ENCODE results near the gene SLC44A2. TPM values are rescaled to one million over a fixed set of nuclear protein-coding genes. Genes with fewer than 3 reads are reported as not detected.

The SLC44A2 gene
- total RNA-seq, 1 donor from 2014 or later = 83.0 TPM

DNA sequence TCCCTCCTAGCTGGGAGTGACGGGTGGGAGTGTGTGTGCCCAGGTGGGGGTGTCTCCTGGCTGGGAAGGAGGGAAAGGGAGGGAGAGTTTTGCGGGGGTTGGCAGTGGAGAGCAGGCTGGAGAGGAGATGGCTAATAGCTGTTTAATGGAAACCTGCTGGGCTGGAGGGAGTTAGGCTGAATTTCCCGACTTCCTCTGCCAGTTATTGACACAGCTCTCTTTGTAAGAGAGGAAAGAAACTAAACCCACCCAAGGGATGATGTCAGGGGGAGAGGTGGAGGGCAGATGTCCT lies 18.6 kb downstream of the SLC44A2 start:
- no peak overlapping the region for H3K27ac Mint-ChIP-seq
- no peak for DNase-seq (ENCODE audit: low spot score)
- H3K36me3 Mint-ChIP-seq (ENCODE audit: low read depth) = peaks cover 34% of the 10 kb centered on the region
- H3K4me3 Mint-ChIP-seq (ENCODE audit: low read depth) = no peak overlapping the region
- no peaks in the 10 kb centered on the region for H3K27me3 Mint-ChIP-seq (ENCODE audit: low read depth)
- intact Hi-C loops (cut with micrococcal nuclease) = loop anchor here (1.0 kb wide), 1 partner anchor 63 kb away; no protein-coding TSS in a partner anchor
- H3K9me3 Mint-ChIP-seq = no peaks in the 10 kb centered on the region
- peaks cover 14% of the 10 kb centered on the region for H3K4me1 Mint-ChIP-seq (ENCODE audit: low read depth)

DNA sequence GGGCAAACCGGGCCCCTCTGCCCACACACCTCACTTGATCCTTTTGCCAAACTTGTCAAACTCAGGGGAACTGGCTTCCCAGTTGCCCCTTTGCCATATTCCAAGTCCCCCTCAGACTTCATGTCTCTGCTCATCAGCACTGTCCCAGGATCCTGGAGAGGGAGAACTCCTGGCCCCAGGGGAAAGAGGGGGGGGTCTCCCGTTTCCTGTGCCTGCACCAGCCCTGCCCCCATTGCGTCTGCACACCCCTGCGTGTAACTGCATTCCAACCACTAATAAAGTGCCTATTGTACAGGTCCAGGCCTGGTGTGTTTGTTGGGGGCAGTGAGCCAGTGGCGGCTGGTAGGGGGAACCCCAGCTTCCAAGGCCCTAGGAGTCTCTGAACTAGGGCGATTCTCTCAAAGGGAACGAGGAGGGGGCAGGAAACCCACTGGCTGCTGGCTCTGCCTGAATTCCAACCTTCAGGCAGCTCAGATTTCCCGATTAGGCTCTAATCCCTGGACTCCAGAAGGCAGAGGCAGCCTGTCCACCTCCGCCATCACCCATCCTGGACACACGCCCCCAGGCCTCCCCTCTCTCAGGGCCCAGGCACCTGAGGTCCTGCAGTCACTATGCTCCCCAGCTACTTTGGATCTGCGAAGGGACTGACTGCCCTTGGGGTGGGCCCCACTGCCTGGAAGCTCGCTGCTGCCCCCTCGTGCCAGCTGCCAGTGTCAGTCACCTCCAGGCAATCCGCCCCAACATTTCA lies 19.1 kb downstream of the SLC44A2 start:
- intact Hi-C loops (cut with micrococcal nuclease) = loop anchor here (1.0 kb wide), 1 partner anchor 63 kb away; no protein-coding TSS in a partner anchor
- H3K4me3 Mint-ChIP-seq (ENCODE audit: low read depth) = no peak overlapping the region
- H3K36me3 Mint-ChIP-seq (ENCODE audit: low read depth) = peaks cover 29% of the 10 kb centered on the region
- no peaks in the 10 kb centered on the region for H3K9me3 Mint-ChIP-seq
- no peak overlapping the region for H3K27ac Mint-ChIP-seq
- peaks cover 14% of the 10 kb centered on the region for H3K4me1 Mint-ChIP-seq (ENCODE audit: low read depth)
- no peaks in the 10 kb centered on the region for H3K27me3 Mint-ChIP-seq (ENCODE audit: low read depth)
- peak; percentile 71 for DNase-seq (ENCODE audit: low spot score)

DNA sequence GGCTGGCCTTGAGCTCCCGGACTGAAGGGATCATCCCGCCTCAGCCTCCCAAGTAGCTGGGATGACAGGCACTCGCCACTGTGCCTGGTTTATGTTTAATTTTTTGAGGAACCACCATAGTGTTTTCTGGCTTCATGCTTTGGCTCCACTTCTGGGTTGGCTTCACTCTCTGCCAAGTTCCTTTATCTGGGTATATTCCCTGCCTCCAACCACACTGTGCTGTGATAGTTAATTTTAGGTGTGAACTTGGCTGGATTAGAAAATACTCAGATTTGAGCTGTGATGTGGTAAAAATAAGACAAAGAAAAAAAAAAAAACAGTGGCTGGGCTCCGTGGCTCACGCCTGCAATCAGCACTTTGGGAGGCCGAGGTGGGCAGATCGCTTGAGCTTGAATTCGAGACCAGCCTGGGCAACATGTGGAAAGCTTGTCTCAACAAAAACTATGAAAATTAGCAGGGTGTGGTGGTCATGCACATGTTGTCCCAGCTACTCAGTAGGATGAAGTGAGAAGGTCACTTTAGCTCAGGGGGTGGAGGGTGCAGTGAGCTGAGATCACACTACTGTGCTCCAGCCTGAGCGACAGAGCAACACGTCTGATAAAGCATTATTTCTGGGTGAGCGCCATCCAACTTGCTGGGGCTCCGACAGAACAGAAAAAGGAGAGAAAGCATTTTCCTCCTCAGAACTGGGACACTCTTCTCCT lies 21.3 kb downstream of the SLC44A2 start:
- peaks cover 19% of the 10 kb centered on the region for H3K36me3 Mint-ChIP-seq (ENCODE audit: low read depth)
- no peak overlapping the region for H3K4me3 Mint-ChIP-seq (ENCODE audit: low read depth)
- H3K27ac Mint-ChIP-seq = no peak overlapping the region
- no peaks in the 10 kb centered on the region for H3K9me3 Mint-ChIP-seq
- intact Hi-C loops (cut with micrococcal nuclease) = no loop called here
- DNase-seq (ENCODE audit: low spot score) = no peak
- H3K4me1 Mint-ChIP-seq (ENCODE audit: low read depth) = peaks cover 13% of the 10 kb centered on the region
- no peaks in the 10 kb centered on the region for H3K27me3 Mint-ChIP-seq (ENCODE audit: low read depth)

DNA sequence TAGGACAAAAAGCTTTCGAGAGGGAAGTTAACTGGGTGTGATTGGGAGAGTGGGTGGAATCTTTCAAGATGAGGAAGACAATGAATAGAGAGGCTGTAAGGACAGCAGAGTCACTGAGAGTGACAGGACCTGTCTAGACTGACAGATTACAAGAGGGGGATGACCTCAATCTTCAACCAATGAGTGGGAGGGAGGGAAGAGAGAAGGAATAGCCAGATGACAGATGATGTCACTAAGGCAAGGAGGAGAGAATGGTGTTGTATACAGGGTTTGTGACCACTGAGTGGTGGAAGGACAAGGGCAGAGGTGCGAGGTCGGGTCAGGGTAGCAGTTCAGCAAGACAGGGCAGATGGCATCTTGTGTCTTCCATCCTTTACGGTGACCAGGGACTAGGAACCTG lies 23.0 kb downstream of the SLC44A2 start:
- no peaks in the 10 kb centered on the region for H3K27me3 Mint-ChIP-seq (ENCODE audit: low read depth)
- intact Hi-C loops (cut with micrococcal nuclease) = no loop called here
- no peak overlapping the region for H3K4me3 Mint-ChIP-seq (ENCODE audit: low read depth)
- H3K4me1 Mint-ChIP-seq (ENCODE audit: low read depth) = peaks cover 15% of the 10 kb centered on the region
- no peak for DNase-seq (ENCODE audit: low spot score)
- no peak overlapping the region for H3K27ac Mint-ChIP-seq
- H3K36me3 Mint-ChIP-seq (ENCODE audit: low read depth) = peaks cover 16% of the 10 kb centered on the region
- no peaks in the 10 kb centered on the region for H3K9me3 Mint-ChIP-seq

DNA sequence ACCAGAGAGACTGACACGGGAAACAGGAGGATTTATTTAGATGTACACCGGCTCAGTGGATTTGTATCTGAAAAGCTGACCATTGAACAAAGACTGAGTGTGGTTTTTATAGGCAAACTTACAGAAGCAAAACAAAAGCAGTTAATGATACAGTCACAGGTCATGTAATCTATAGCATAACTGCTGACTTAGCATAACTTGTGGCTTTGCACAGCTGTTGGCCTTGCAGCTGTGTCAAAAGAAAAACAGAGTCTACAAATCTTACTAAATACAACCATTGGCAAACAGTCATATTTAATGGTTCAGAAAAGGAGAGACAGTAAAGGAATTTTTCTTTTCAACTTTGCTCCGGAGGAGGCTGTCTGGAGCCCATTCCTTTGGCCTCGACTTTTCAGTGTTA lies 26.5 kb downstream of the SLC44A2 start:
- Mint-ChIP-seq H3K27ac (peak overlapping the region; percentile 33), H3K9me3 (no peaks in the 10 kb centered on the region), H3K4me1 (ENCODE audit: low read depth) (peaks cover 26% of the 10 kb centered on the region), H3K36me3 (ENCODE audit: low read depth) (peaks cover 39% of the 10 kb centered on the region), H3K27me3 (ENCODE audit: low read depth) (no peaks in the 10 kb centered on the region), H3K4me3 (ENCODE audit: low read depth) (peak overlapping the region; percentile 58)
- no peak for DNase-seq (ENCODE audit: low spot score)
- intact Hi-C loops (cut with micrococcal nuclease) = loop anchor here (5.0 to 10.0 kb wide), 7 partner anchors 45 to 357 kb away; partner anchors contain the start of genes CDC37, KEAP1 and TMED1

DNA sequence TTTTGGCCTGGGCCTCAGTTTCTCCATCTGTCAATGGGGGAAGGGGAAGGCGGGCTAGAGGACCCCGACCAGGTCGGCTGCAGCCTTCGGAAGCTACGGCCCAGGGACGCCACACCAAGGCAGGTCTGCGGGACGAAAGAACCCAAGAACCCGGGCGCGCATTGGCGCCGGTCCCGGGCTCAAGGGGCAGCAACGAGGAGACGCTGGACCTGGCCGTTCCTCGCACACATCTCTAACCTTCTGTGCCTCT lies 28.1 kb downstream of the SLC44A2 start:
- no peaks in the 10 kb centered on the region for H3K9me3 Mint-ChIP-seq

DNA sequence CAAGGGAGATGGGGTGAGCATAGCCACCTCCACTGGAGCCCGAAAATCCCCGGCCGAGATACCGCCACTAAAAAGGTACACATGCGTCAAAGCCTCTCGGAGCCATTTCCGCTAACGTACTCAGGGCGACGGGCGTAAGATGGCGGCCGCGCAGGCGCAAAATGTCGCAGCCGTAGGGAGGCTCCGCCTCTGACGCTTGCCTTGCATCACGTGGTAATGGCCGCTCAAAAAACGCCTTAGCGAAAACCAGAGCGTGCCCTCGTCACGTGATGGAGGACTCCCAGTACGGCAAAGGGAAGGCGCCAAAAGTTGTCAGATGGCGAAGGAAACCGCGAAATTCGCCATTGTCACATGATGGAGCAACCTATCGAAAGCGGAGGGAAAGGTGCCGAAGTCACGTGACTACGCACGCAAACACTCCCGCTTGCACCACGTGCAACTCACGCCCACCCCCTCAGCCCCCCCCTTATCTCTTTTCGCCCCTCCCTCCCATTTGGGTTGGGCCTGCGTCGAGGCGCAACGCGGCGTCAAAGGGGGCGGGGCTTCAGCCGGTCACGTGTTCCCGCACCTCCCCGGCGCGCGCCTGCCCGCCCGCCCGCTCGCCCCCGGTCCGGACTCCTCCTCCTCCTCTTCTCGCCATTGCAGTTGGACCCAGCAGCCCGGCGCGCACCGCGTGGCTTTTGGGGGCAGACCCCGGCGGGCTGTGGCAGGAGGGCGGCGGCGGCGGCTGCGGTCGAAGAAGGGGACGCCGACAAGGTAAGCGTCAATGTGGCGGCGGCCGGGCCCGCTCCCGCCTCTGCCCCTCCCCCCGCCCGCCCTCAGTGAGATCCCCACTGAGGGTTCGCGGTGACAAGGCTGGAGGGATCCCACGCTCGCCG lies 28.6 kb downstream of the SLC44A2 start, which contains the start of gene ILF3:
ILF3 (plus strand) TSS at position 615 of the 878 bp plus-strand sequence. CDS start 16,260 bp downstream, outside the sequence.
- H3K4me1 Mint-ChIP-seq (ENCODE audit: low read depth) = peaks cover 24% of the 10 kb centered on the region
- intact Hi-C loops (cut with micrococcal nuclease) = loop anchor here (1.0 to 10.0 kb wide), 8 partner anchors 43 to 359 kb away; partner anchors contain the start of genes CDC37, KEAP1 and TMED1
- H3K4me3 Mint-ChIP-seq (ENCODE audit: low read depth) = peak within 1 kb of the TSS; percentile 95
- H3K36me3 Mint-ChIP-seq (ENCODE audit: low read depth) = peaks cover 53% of the 10 kb centered on the region
- H3K9me3 Mint-ChIP-seq = no peaks in the 10 kb centered on the region
- no peaks in the 10 kb centered on the region for H3K27me3 Mint-ChIP-seq (ENCODE audit: low read depth)
- H3K27ac Mint-ChIP-seq = peak within 1 kb of the TSS; percentile 98
- peak; percentile 100 for DNase-seq (ENCODE audit: low spot score)

More for the DNA sequence above, 28.1 kb downstream of the SLC44A2 start:
- H3K4me1 Mint-ChIP-seq (ENCODE audit: low read depth) = peaks cover 25% of the 10 kb centered on the region
- intact Hi-C loops (cut with micrococcal nuclease) = loop anchor here (1.0 to 10.0 kb wide), 8 partner anchors 44 to 359 kb away; partner anchors contain the start of genes CDC37, KEAP1 and TMED1
- peak overlapping the region; percentile 93 for H3K4me3 Mint-ChIP-seq (ENCODE audit: low read depth)
- peak overlapping the region; percentile 98 for H3K27ac Mint-ChIP-seq
- DNase-seq (ENCODE audit: low spot score) = no peak
- H3K27me3 Mint-ChIP-seq (ENCODE audit: low read depth) = no peaks in the 10 kb centered on the region
- peaks cover 48% of the 10 kb centered on the region for H3K36me3 Mint-ChIP-seq (ENCODE audit: low read depth)

DNA sequence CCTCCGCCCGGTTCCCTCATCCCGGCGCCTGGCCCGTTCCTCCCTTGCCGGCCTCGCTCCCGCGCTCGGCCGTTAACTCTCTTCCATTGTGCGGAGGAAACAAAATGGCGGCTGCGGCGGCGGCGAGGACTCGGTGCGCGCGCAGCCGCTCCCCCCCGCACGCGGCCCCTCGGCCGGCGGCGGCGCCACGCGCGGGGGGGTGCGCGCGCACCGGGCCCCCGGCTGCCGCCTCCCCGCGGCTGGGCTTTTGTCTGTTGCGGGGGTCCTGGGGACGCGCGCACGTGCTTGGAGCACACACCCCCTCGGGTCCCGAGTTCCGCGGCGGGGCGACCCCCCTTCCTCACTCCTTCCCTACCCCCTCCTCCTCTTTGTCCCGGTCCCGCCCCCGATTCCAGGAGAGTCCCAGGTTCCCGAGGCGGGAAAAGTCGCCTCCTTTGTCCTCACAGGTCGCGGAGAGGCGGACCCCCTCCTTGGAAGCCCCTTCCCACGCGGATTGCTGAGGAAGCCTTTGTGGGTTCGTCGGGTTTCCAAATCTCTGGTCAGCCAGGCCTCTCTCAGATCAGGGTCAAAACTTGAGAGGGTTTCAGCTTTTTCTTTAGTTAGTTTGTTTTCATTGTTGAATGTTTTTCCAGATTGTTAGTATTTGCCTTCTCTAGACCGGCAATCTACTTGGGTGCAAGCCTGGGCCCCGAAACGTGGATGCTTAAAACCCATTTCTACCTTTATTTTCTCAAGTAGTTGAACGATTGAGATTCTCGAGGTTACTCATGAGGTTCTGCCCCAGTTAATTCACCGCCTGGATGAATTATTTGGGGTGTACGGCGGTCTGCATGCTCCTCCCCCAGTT lies 29.5 kb downstream of the SLC44A2 start:
- intact Hi-C loops (cut with micrococcal nuclease) = loop anchor here (5.0 to 10.0 kb wide), 7 partner anchors 42 to 360 kb away; partner anchors contain the start of genes CDC37, KEAP1 and TMED1
- DNase-seq (ENCODE audit: low spot score) = no peak
- peaks cover 57% of the 10 kb centered on the region for H3K36me3 Mint-ChIP-seq (ENCODE audit: low read depth)
- H3K4me1 Mint-ChIP-seq (ENCODE audit: low read depth) = peaks cover 26% of the 10 kb centered on the region
- no peaks in the 10 kb centered on the region for H3K9me3 Mint-ChIP-seq
- H3K4me3 Mint-ChIP-seq (ENCODE audit: low read depth) = peak overlapping the region; percentile 95
- H3K27me3 Mint-ChIP-seq (ENCODE audit: low read depth) = no peaks in the 10 kb centered on the region
- H3K27ac Mint-ChIP-seq = peak overlapping the region; percentile 98

DNA sequence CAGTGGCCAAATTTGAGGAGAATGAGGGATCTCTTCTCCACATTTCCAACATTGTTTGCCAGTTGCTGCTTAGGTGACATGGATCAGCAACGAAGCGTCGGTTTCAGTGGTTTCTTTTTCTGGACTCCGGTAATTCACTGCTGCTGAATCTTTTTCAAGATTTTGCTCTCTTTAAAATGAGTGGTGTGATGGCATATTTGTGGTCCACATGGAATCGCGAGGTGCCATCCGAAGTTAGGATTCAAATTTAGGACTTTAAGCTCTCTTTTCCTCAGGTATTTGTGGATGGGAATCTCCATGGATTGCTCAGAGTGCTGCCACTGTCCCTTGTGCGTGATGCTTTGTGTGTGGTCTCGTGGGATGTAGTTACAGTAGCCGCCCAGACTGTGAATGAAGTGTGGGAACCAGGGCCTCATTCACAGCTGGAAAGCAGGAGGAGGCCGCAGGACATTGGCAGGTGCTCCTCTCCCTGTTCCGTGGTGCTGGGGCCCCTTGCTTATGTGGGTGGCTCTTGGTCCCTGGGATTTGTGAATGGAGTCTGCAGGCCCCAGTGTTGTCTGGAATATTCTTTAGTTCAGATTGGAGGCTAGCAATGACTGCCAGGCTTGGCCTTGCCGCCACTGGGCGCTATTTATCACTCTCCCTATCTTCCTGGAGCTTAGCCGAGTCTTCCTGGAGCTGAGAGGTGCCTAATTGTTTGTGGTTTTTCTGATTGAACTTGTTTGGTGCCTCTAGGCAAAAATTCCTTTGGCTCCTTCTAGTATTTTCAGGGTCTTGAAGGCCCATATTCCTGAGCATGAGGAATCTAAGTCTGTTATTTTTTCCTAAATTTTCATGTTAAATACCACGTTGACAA lies 30.3 kb downstream of the SLC44A2 start:
- Mint-ChIP-seq H3K36me3 (ENCODE audit: low read depth) (peaks cover 63% of the 10 kb centered on the region), H3K4me1 (ENCODE audit: low read depth) (peaks cover 31% of the 10 kb centered on the region)

DNA sequence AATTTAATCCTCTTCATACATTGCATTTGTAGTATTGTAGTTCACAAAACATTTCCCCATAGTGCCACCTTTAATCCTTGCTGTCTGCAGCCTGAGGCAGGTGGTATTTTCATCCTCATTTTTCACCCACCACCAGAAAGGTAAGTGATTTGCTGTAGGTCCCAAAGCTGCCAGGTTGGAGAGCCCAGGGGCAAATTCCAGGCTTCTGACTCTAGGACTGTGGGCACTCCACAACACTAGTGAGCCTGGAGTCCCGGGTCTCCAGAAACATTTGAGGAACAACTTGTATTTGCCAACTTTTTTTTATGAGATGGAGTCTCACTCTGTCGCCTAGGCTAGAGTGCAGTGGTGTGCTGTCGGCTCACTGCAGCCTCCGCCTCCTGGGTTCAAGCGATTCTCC lies 35.0 kb downstream of the SLC44A2 start:
- Mint-ChIP-seq H3K27ac (no peak overlapping the region), H3K4me1 (ENCODE audit: low read depth) (peaks cover 36% of the 10 kb centered on the region), H3K27me3 (ENCODE audit: low read depth) (no peaks in the 10 kb centered on the region), H3K9me3 (no peaks in the 10 kb centered on the region), H3K36me3 (ENCODE audit: low read depth) (peaks cover 48% of the 10 kb centered on the region), H3K4me3 (ENCODE audit: low read depth) (no peak overlapping the region)
- DNase-seq (ENCODE audit: low spot score) = no peak
- intact Hi-C loops (cut with micrococcal nuclease) = no loop called here

More for the DNA sequence above, 30.3 kb downstream of the SLC44A2 start:
- DNase-seq (ENCODE audit: low spot score) = no peak
- intact Hi-C loops (cut with micrococcal nuclease) = loop anchor here (10.0 kb wide), 3 partner anchors 151 to 361 kb away; partner anchors contain the start of genes CDC37 and KEAP1
- peak overlapping the region; percentile 94 for H3K27ac Mint-ChIP-seq
- no peaks in the 10 kb centered on the region for H3K9me3 Mint-ChIP-seq
- peak overlapping the region; percentile 95 for H3K4me3 Mint-ChIP-seq (ENCODE audit: low read depth)
- H3K27me3 Mint-ChIP-seq (ENCODE audit: low read depth) = no peaks in the 10 kb centered on the region

DNA sequence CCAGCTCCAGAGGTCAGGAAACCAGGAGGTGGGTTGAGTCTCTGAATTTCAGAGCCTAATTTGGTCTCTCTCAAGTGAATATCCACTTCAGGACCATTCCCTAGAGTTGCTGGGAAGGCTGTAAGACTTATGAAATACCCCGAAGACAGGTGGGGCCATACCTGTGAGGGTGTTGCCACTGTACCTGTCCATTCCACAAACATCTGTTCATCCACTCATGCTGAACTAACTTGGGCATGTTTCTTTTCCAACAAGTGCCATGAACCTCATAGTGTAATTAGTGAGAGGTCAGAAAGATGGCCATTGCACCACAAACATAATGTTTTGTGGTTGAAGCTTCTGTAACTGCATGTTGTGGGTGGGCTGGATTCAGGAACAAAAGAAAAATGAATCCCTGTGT lies 36.6 kb downstream of the SLC44A2 start:
- Mint-ChIP-seq H3K27ac (peak overlapping the region; percentile 14), H3K27me3 (ENCODE audit: low read depth) (no peaks in the 10 kb centered on the region), H3K4me1 (ENCODE audit: low read depth) (peaks cover 22% of the 10 kb centered on the region), H3K36me3 (ENCODE audit: low read depth) (peaks cover 41% of the 10 kb centered on the region), H3K4me3 (ENCODE audit: low read depth) (no peak overlapping the region), H3K9me3 (no peaks in the 10 kb centered on the region)
- intact Hi-C loops (cut with micrococcal nuclease) = no loop called here
- no peak for DNase-seq (ENCODE audit: low spot score)
